ENCODE measurements around the gene MTMR6. TPM values are rescaled to one million over a fixed set of nuclear protein-coding genes. Genes with fewer than 3 reads are reported as not detected.

The MTMR6 gene
- 10 to 100 TPM; 10.6 to 15.9 (median 14.3) TPM for total RNA-seq

GRCh38 chr13:25286969-25287961, at the start of gene MTMR6:
Gene MTMR6, minus strand, starts transcription at chr13:25287488. Its CDS starts 241 bp downstream, at chr13:25287247.
- TF ChIP-seq, protein P1, sequence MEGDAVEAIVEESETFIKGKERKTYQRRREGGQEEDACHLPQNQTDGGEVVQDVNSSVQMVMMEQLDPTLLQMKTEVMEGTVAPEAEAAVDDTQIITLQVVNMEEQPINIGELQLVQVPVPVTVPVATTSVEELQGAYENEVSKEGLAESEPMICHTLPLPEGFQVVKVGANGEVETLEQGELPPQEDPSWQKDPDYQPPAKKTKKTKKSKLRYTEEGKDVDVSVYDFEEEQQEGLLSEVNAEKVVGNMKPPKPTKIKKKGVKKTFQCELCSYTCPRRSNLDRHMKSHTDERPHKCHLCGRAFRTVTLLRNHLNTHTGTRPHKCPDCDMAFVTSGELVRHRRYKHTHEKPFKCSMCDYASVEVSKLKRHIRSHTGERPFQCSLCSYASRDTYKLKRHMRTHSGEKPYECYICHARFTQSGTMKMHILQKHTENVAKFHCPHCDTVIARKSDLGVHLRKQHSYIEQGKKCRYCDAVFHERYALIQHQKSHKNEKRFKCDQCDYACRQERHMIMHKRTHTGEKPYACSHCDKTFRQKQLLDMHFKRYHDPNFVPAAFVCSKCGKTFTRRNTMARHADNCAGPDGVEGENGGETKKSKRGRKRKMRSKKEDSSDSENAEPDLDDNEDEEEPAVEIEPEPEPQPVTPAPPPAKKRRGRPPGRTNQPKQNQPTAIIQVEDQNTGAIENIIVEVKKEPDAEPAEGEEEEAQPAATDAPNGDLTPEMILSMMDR (IDR thresholded peaks at IDR 0.05): peak in 2 of 3 donors; percentile 70 to 99
- TF ChIP-seq POLR2A (IDR thresholded peaks at IDR 0.05): no peak
- WGBS, 2 donors: 1 to 3% methylated on average over 26 to 31 of the region's 65 CpGs
- peak; percentile 88 to 99 for DNase-seq (ENCODE audit: low spot score in 2 of 2)
- intact Hi-C loops (cut with DNase I; ENCODE audit: low total_unique reads): no loop called here
- H3K4me3 ChIP-seq (ENCODE audit: low read depth, poor library complexity, severe bottlenecking): peak within 1 kb of the TSS; percentile 80

- intact Hi-C loops (cut with DNase I; ENCODE audit: low total_unique reads): no loop called here
- DNase-seq (ENCODE audit: low spot score in 2 of 2): no peak
- WGBS, 2 donors: 46% methylated on average over 3 of the region's 3 CpGs
- TF ChIP-seq, protein P1 (IDR thresholded peaks at IDR 0.05): no peak
- no peak for TF ChIP-seq POLR2A (IDR thresholded peaks at IDR 0.05)
- no peak overlapping the region for H3K4me3 ChIP-seq (ENCODE audit: low read depth, poor library complexity, severe bottlenecking)
These were observed 48.6 kb upstream of the MTMR6 start for GRCh38 chr13:25335856-25336255.

GRCh38 chr13:25330541-25330940, 43.3 kb upstream of the MTMR6 start:
- DNase-seq (ENCODE audit: low spot score in 2 of 2): no peak
- WGBS, 2 donors: 93 to 97% methylated on average over 1 of the region's 1 CpG
- no peak overlapping the region for H3K4me3 ChIP-seq (ENCODE audit: low read depth, poor library complexity, severe bottlenecking)
- intact Hi-C loops (cut with DNase I; ENCODE audit: low total_unique reads): no loop called here
- TF ChIP-seq POLR2A (IDR thresholded peaks at IDR 0.05): no peak
- TF ChIP-seq, protein P1 (IDR thresholded peaks at IDR 0.05): no peak

- 94 to 97% methylated on average over 4 of the region's 4 CpGs for WGBS, 2 donors
- intact Hi-C loops (cut with DNase I; ENCODE audit: low total_unique reads): no loop called here
- TF ChIP-seq, protein P1 (IDR thresholded peaks at IDR 0.05): no peak
- no peak for TF ChIP-seq POLR2A (IDR thresholded peaks at IDR 0.05)
- H3K4me3 ChIP-seq (ENCODE audit: low read depth, poor library complexity, severe bottlenecking): no peak overlapping the region
- DNase-seq (ENCODE audit: low spot score in 2 of 2): no peak
These were observed 42.4 kb upstream of the MTMR6 start for GRCh38 chr13:25329706-25330105.

GRCh38 chr13:25324100-25324499, 36.8 kb upstream of the MTMR6 start:
- H3K4me3 ChIP-seq (ENCODE audit: low read depth, poor library complexity, severe bottlenecking): no peak overlapping the region
- 85 to 89% methylated on average over 2 of the region's 2 CpGs for WGBS, 2 donors
- intact Hi-C loops (cut with DNase I; ENCODE audit: low total_unique reads): no loop called here
- TF ChIP-seq POLR2A (IDR thresholded peaks at IDR 0.05): no peak
- TF ChIP-seq, protein P1 (IDR thresholded peaks at IDR 0.05): no peak
- no peak for DNase-seq (ENCODE audit: low spot score in 2 of 2)
